WI38 (cell line): Measurements from ENCODE around the gene SRRM1.

Experiments used
- H3K4me3 ChIP-seq: 2 replicates; pipeline ENCODE4 v1.5.1; 2011; ENCODE audit warnings: low read depth, mild to moderate bottlenecking, control low read depth, low read length
- CTCF ChIP-seq: IDR thresholded peaks from 2 replicates; pipeline ENCODE4 v1.5.1; 2012; ENCODE audit warnings: low read depth, mild to moderate bottlenecking, control low read depth, low read length

The SRRM1 gene

GRCh38 chr1:24635195-24635843, 7.8 kb upstream of the SRRM1 start:
- peak; percentile 23; the same call in 1 of the 2 replicates for TF ChIP-seq CTCF
- H3K4me3 ChIP-seq, result no peak overlapping the region

- no peak for TF ChIP-seq CTCF
- no peak overlapping the region for H3K4me3 ChIP-seq
Measured at GRCh38 chr1:24636661-24637357, 6.3 kb upstream of the SRRM1 start.

DNA sequence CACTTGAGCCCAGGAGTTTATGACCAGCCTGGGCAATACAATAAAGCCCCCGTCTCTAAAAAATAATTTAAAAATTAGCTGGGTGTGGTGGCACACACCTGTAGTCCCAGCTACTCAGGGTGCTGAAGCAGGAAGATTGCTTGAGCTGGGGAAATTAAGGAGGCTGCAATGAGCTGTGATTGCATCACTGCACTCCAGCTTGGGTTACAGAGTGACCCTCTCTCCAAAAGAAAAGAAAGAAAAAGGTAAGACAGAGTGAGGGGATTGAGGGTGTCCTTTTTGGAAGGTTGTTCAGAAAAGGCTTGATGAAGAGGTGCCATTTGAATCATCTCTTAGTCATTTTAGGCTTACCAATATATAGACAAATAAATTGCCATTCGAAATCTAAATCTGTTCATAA, 4.0 kb upstream of the SRRM1 start:
- no peak for TF ChIP-seq CTCF

DNA sequence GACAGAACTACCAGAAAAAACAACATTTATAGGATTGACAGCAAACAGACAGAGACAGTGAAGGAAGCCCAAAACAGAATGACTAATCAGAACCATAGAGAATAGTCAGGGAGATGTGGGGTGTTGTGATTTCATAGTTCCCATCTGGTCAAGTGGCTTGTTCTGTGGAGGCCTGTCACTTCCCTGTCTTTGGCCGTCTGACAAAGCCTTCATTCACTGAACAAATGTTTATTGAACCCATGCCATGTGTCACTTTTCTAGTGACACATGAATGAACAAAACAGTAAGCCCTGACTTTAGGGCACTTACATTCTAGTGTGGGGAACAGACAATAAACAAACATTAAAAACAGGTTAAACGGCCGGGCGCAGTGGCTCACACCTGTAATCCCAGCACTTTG, 3.2 kb upstream of the SRRM1 start:
- H3K4me3 ChIP-seq, result no peak overlapping the region
- no peak for TF ChIP-seq CTCF

More for the DNA sequence above, 4.0 kb upstream of the SRRM1 start:
- no peak overlapping the region for H3K4me3 ChIP-seq

- no peak overlapping the region for H3K4me3 ChIP-seq
- TF ChIP-seq CTCF, result no peak
Measured at GRCh38 chr1:24640288-24640687, 2.8 kb upstream of the SRRM1 start.

GRCh38 chr1:24641646-24642151, 1.4 kb upstream of the SRRM1 start:
- no peak for TF ChIP-seq CTCF
- H3K4me3 ChIP-seq, result peak overlapping the region; percentile 89
